ENCODE results near the gene IL1RL1.

DNA sequence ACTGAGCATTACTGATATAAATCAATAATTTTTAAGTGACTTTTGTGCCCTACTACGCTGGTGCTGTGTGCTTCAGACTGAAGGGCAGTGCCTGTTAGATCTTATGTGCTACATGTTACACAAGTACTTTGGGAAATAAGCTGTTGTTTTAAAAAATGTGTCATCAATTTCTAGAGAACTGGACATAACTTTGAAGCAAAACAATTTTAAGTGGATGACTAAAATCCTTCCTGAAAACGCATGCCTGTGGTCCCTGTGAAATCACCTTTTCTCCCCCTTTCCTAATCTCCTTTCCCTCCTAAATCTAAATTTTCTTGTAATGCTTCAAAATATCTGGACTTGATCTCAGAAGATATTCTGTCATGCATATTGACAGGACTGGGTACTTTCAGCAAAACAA, 7.1 kb upstream of the IL1RL1 start:
- TF ChIP-seq, protein P1, sequence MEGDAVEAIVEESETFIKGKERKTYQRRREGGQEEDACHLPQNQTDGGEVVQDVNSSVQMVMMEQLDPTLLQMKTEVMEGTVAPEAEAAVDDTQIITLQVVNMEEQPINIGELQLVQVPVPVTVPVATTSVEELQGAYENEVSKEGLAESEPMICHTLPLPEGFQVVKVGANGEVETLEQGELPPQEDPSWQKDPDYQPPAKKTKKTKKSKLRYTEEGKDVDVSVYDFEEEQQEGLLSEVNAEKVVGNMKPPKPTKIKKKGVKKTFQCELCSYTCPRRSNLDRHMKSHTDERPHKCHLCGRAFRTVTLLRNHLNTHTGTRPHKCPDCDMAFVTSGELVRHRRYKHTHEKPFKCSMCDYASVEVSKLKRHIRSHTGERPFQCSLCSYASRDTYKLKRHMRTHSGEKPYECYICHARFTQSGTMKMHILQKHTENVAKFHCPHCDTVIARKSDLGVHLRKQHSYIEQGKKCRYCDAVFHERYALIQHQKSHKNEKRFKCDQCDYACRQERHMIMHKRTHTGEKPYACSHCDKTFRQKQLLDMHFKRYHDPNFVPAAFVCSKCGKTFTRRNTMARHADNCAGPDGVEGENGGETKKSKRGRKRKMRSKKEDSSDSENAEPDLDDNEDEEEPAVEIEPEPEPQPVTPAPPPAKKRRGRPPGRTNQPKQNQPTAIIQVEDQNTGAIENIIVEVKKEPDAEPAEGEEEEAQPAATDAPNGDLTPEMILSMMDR (IDR thresholded peaks at IDR 0.05): no peak
- no peak for TF ChIP-seq POLR2AphosphoS5 (IDR thresholded peaks at IDR 0.05)

Measured in suprapubic skin (tissue), 3 donors.